Retina (tissue), 1 donor: Measurements from ENCODE around the gene PISD.

Experiments used
- DNase-seq: peaks from one replicate; pipeline ENCODE4 v3.0.0-alpha.2; 2016

Gene PISD

GRCh38 chr22:31625257-31625640, 36.8 kb downstream of the PISD start:
- DNase-seq, result no peak

GRCh38 chr22:31623592-31624304, 38.3 kb downstream of the PISD start:
- no peak for DNase-seq

GRCh38 chr22:31622980-31623379, 39.0 kb downstream of the PISD start:
- no peak for DNase-seq

GRCh38 chr22:31621507-31622124, 40.4 kb downstream of the PISD start:
- no peak for DNase-seq

GRCh38 chr22:31620756-31621480, 41.1 kb downstream of the PISD start:
- no peak for DNase-seq

- DNase-seq, result no peak
These were observed 42.3 kb downstream of the PISD start for GRCh38 chr22:31619611-31620300.

GRCh38 chr22:31618471-31619176, 43.4 kb downstream of the PISD start:
- DNase-seq, result no peak

GRCh38 chr22:31618057-31618456, 44.0 kb downstream of the PISD start:
- no peak for DNase-seq

- no peak for DNase-seq
These were observed 45.6 kb downstream of the PISD start for GRCh38 chr22:31616315-31616980.

- no peak for DNase-seq
These were observed 46.1 kb downstream of the PISD start for GRCh38 chr22:31615940-31616314.

GRCh38 chr22:31615491-31615860, 46.5 kb downstream of the PISD start:
- DNase-seq, result no peak

GRCh38 chr22:31614781-31615490, 47.1 kb downstream of the PISD start:
- DNase-seq, result no peak

GRCh38 chr22:31613904-31614296, 48.1 kb downstream of the PISD start:
- no peak for DNase-seq

- no peak for DNase-seq
These were observed 48.6 kb downstream of the PISD start for GRCh38 chr22:31613286-31613903.

- DNase-seq, result no peak
These were observed 49.1 kb downstream of the PISD start for GRCh38 chr22:31612891-31613285.

- DNase-seq, result no peak
These were observed 50.8 kb downstream of the PISD start for GRCh38 chr22:31611061-31611760.

- no peak for DNase-seq
These were observed 51.4 kb downstream of the PISD start for GRCh38 chr22:31610611-31611010.

- no peak for DNase-seq
These were observed 52.3 kb downstream of the PISD start for GRCh38 chr22:31609716-31610115.

- no peak for DNase-seq
These were observed 54.3 kb downstream of the PISD start for GRCh38 chr22:31607696-31608095.

- DNase-seq, result no peak
These were observed 56.0 kb downstream of the PISD start for GRCh38 chr22:31605851-31606585.
